AG04450 (cell line): ENCODE results near the gene DNAJC27. TPM values are rescaled to one million over a fixed set of nuclear protein-coding genes. Genes with fewer than 3 reads are reported as not detected.

Experiments
- CTCF ChIA-PET: fragments of 300-600, 350-600 bp; formaldehyde crosslinking; extraction: SDS; loops from one replicate; lab custom pipeline; 2022; ENCODE audit warnings: antibody characterized with exemption, inconsistent platforms; lab: Charles Lee
- POLR2A ChIA-PET: fragments of 350-600 bp; formaldehyde crosslinking; extraction: SDS; loops from one replicate; lab custom pipeline; 2021; ENCODE audit warnings: antibody characterized with exemption, inconsistent platforms; lab: Yijun Ruan, JAX
- DNase-seq: peaks from one replicate; pipeline ENCODE4 v3.0.0-alpha.2; 2011; ENCODE audit warnings: low read depth, low spot score
- H3K27ac ChIP-seq: one replicate; pipeline ENCODE4 v1.5.1; 2012; ENCODE audit warnings: low read depth, low read length, control low read depth
- H3K27me3 ChIP-seq: one replicate; pipeline ENCODE4 v1.6.0; 2012; ENCODE audit warnings: low read length; ENCODE audit not compliant: control insufficient read depth, insufficient read depth
- H3K4me3 ChIP-seq: 2 replicates; pipeline ENCODE4 v1.5.1; 2011; ENCODE audit warnings: mild to moderate bottlenecking, low read depth, low read length, control low read depth
- H3K9me3 ChIP-seq: 2 replicates; pipeline ENCODE4 v1.5.1; 2012; ENCODE audit warnings: low read length; ENCODE audit not compliant: control insufficient read depth, insufficient read depth
- polyA plus RNA-seq: library from polyadenylated mRNA; depleted of rRNA; stranded (reverse); fragments of >200 nt; gene quantifications from 2 replicates; pipeline ENCODE4 v1.2.3, GENCODE V29; 2011
- TF ChIP-seq, protein P1 (sequence below): IDR thresholded peaks from 2 replicates; pipeline ENCODE4 v1.5.1; 2011; ENCODE audit warnings: low read depth, low read length, control low read depth, inconsistent platforms

The DNAJC27 gene
- polyA plus RNA-seq, 1 experiment: 4.1 TPM

DNA sequence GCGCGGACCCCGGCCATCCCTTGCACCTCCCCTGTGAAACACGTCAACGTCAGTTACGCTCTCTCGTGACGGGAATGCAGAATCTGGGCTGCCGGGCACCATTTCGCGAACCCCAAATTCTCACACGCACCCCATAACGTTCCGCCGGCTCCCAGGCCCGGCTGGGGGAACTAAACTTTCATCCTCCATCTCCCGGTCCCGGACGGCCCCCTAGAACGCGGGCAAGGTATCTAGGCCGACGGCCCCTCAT, 544 bp downstream of the DNAJC27 start:
- POLR2A ChIA-PET: no interaction called here
- CTCF ChIA-PET: interaction anchor here (1.0 kb wide), 1 partner anchor 226 kb away, joined by 3 read pairs; no protein-coding TSS in a partner anchor
- Histone ChIP-seq H3K27ac (peak overlapping the region; percentile 95), H3K4me3 (peak overlapping the region; percentile 87), H3K27me3 (no peaks in the 10 kb centered on the region), H3K9me3 (no peaks in the 10 kb centered on the region)
- TF ChIP-seq, protein P1, sequence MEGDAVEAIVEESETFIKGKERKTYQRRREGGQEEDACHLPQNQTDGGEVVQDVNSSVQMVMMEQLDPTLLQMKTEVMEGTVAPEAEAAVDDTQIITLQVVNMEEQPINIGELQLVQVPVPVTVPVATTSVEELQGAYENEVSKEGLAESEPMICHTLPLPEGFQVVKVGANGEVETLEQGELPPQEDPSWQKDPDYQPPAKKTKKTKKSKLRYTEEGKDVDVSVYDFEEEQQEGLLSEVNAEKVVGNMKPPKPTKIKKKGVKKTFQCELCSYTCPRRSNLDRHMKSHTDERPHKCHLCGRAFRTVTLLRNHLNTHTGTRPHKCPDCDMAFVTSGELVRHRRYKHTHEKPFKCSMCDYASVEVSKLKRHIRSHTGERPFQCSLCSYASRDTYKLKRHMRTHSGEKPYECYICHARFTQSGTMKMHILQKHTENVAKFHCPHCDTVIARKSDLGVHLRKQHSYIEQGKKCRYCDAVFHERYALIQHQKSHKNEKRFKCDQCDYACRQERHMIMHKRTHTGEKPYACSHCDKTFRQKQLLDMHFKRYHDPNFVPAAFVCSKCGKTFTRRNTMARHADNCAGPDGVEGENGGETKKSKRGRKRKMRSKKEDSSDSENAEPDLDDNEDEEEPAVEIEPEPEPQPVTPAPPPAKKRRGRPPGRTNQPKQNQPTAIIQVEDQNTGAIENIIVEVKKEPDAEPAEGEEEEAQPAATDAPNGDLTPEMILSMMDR: no peak
- no peak for DNase-seq

DNA sequence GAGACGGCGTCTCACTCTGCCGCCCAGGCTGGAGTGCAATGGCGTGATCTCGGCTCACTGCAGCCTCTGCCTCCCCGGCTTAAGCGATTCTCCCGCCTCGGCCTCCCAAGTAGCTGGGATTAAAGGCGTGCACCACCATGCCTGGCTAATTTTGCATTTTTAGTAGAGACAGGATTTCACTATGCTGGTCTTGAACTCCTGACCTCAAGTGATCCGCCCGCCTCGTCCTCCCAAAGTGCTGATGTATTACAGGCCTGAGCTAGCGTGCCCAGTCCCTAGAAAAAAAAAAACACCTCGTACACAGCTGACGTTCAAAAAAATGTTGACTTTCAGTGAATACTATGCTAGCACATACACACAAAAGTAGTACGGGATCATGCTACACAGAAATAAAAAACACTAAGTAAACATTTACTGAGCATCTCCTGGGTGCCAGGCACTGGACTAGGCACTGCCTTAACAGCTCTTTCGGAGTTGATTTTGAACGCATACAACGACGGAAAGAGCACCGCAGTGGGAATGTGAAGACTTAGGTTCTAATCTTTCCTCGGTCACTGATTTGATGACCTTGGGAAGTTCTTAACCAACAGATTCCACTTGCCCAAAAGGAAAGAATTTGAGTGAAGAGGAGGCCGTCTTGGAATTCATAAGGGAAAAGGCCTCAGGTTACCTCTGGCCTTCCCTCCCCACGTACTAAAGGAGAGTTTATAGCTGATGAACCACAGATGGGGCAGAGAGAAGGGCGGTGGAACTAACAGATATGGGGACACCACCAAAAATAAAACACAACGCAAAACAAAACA, 1.1 kb downstream of the DNAJC27 start:
- ChIA-PET CTCF (interaction anchor here (1.0 kb wide), 1 partner anchor 226 kb away, joined by 3 read pairs; no protein-coding TSS in a partner anchor), POLR2A (interaction anchor here (0.6 kb wide), 1 partner anchor 20 kb away, joined by 4 read pairs; no protein-coding TSS in a partner anchor)
- Histone ChIP-seq H3K9me3 (no peaks in the 10 kb centered on the region), H3K27ac (peak overlapping the region; percentile 95), H3K4me3 (peak overlapping the region; percentile 87), H3K27me3 (no peaks in the 10 kb centered on the region)
- TF ChIP-seq, protein P1: no peak
- no peak for DNase-seq

DNA sequence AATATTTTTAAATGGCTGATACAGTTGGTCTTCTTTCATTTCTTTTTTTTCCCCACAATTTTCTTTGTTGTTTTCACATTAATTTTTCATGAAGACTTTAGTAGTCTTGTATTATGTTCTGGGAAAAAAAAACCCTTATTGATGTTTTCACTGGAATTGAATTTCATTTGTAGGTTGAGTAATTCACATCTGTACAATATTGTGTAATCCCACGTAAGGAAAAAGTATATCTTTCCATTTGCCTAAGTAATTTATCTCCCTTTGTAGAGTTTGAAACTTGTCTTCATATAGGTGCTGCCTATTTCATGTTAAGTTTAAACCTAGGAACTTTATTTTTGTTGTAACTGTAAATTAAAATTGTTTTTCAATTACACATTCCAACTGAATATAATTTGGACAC, 2.0 kb downstream of the DNAJC27 start:
- CTCF ChIA-PET: no interaction called here
- POLR2A ChIA-PET: no interaction called here
- TF ChIP-seq, protein P1: no peak
- Histone ChIP-seq H3K9me3 (no peaks in the 10 kb centered on the region), H3K27me3 (no peaks in the 10 kb centered on the region), H3K4me3 (no peak overlapping the region), H3K27ac (no peak overlapping the region)
- no peak for DNase-seq

DNA sequence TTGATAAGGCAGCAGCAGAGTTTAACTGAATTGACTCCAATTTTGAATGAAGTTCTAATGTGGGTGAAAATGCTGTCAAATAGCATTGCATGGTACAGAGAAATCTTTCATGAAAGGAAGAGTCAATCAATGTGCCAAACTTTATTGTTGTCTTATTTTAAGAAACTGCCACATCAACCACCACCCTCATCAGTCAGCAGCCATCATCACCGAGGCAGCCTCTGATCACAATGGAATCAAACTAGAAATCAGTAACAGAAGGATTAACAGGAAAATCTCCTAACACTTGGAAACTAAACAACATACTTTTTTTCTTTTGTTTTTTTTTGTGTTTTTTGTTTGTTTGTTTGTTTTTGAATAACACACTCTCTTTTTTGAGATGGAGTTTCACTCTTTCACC, 9.9 kb downstream of the DNAJC27 start:
- H3K27me3 ChIP-seq: no peaks in the 10 kb centered on the region
- no peaks in the 10 kb centered on the region for H3K9me3 ChIP-seq
- DNase-seq: no peak
- CTCF ChIA-PET: no interaction called here
- POLR2A ChIA-PET: no interaction called here
- TF ChIP-seq, protein P1: no peak
- no peak overlapping the region for H3K27ac ChIP-seq
- no peak overlapping the region for H3K4me3 ChIP-seq

DNA sequence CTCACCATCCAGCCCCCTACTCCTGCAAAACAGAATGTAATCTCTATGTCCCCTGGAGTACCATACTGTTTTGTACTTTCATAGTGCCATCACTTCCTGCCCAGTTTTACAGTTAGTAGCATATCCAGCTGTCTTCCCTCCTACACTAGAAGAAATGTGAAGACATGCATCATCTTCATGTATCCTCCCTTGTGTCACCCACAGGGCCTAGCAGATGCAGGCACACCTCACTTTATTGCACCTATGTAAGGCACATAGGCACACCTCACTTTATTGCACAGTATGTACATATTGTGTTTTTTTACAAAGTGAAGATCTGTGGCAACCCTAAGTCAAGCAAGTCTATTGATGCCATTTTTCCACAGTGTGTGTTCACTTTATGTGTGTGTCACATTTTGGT, 12.0 kb downstream of the DNAJC27 start:
- POLR2A ChIA-PET: no interaction called here
- TF ChIP-seq, protein P1: no peak
- Histone ChIP-seq H3K27me3 (no peaks in the 10 kb centered on the region), H3K9me3 (no peaks in the 10 kb centered on the region), H3K4me3 (no peak overlapping the region), H3K27ac (no peak overlapping the region)
- CTCF ChIA-PET: no interaction called here
- no peak for DNase-seq
